ENCODE measurements around the gene ADRA2C.

The ADRA2C gene

DNA sequence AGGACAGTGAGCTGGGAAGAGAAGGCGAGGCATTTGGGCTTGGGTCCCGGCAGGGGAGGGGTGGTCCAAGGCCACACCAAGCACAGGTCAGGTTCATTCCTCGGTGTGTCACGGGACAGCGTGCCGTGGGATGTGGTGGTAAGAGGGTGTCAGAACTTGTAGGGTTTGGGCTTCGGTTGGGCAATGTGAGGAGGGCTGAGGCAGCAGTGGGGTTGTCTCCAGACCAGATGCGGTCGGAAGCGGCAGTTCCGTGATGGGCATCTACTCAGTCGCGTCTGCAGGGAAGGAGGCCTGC is 22.1 kb downstream of the ADRA2C start:
- H3K9ac ChIP-seq: no peak overlapping the region
- H3K4me3 ChIP-seq (ENCODE audit: low read depth, low read length): no peak overlapping the region
- no peaks in the 10 kb centered on the region for H3K4me1 ChIP-seq
- H3K79me2 ChIP-seq: no peaks in the 10 kb centered on the region
- no peaks in the 10 kb centered on the region for H3K27me3 ChIP-seq (ENCODE audit: control insufficient read depth, insufficient read depth, low read length)
- no peak overlapping the region for H2AFZ ChIP-seq
- no peak overlapping the region for H3K27ac ChIP-seq
- H3K4me2 ChIP-seq (ENCODE audit: low read length): no peak overlapping the region
- TF ChIP-seq, protein P1, sequence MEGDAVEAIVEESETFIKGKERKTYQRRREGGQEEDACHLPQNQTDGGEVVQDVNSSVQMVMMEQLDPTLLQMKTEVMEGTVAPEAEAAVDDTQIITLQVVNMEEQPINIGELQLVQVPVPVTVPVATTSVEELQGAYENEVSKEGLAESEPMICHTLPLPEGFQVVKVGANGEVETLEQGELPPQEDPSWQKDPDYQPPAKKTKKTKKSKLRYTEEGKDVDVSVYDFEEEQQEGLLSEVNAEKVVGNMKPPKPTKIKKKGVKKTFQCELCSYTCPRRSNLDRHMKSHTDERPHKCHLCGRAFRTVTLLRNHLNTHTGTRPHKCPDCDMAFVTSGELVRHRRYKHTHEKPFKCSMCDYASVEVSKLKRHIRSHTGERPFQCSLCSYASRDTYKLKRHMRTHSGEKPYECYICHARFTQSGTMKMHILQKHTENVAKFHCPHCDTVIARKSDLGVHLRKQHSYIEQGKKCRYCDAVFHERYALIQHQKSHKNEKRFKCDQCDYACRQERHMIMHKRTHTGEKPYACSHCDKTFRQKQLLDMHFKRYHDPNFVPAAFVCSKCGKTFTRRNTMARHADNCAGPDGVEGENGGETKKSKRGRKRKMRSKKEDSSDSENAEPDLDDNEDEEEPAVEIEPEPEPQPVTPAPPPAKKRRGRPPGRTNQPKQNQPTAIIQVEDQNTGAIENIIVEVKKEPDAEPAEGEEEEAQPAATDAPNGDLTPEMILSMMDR (IDR thresholded peaks at IDR 0.05): no peak
- no peaks in the 10 kb centered on the region for H3K36me3 ChIP-seq (ENCODE audit: control insufficient read depth, insufficient read depth, low read length)
- no peaks in the 10 kb centered on the region for H3K9me3 ChIP-seq (ENCODE audit: control insufficient read depth, low read length)

DNA sequence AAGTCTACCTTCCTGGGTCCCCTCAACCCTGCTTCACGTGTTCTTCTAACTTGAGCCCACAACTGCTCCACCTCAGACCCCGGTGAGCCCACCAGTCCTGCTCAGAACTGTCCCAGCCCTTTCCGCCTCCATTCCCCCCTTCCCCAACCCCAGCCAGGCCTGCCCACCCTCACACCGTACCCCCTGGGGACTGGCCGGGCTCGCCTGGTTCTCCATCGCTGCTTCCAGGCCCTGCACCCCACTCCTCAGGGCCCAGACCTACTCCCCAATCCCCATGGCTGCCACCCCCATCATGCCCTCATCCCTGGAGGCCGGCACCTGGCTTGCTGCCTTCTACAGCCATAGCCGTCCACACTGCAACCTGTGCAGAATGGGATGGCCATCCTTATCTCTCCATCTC is 23.4 kb downstream of the ADRA2C start:
- TF ChIP-seq, protein P1 (IDR thresholded peaks at IDR 0.05): no peak
- Histone ChIP-seq H3K79me2 (no peaks in the 10 kb centered on the region), H3K27ac (no peak overlapping the region), H3K9ac (no peak overlapping the region), H3K27me3 (ENCODE audit: control insufficient read depth, insufficient read depth, low read length) (no peaks in the 10 kb centered on the region), H3K4me1 (no peaks in the 10 kb centered on the region), H2AFZ (no peak overlapping the region), H3K4me2 (ENCODE audit: low read length) (no peak overlapping the region), H3K4me3 (ENCODE audit: low read depth, low read length) (no peak overlapping the region), H3K9me3 (ENCODE audit: control insufficient read depth, low read length) (no peaks in the 10 kb centered on the region), H3K36me3 (ENCODE audit: control insufficient read depth, insufficient read depth, low read length) (no peaks in the 10 kb centered on the region)

DNA sequence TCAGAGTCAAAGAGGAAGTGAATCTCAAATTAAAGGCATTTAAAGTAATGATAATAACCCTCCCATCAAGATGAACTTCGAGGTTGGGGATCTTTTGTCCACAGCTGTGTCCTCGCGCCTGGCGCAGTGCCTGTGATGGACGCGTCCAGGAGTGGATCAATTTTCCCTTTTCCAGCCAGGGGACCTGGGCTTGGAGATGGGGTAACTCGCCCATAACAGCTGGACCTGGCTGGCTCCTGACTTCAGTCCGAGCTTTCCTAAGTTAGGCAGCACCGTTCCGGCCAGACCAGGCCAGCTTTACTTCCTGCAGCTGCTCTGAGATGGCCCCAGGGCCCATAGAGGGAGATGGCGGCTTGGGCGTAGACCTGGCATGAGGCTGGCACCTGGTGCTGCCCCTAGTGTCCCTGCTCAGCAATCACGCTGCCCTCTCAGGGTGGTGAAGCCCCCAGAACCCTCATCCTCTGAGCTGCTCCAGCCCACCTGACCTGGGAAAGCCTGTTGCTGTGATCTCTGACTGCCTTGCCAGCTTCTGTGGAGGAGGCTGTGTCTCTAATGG is 23.9 kb downstream of the ADRA2C start:
- no peaks in the 10 kb centered on the region for H3K9me3 ChIP-seq (ENCODE audit: control insufficient read depth, low read length)
- no peak overlapping the region for H3K27ac ChIP-seq
- no peak overlapping the region for H3K9ac ChIP-seq
- H3K4me3 ChIP-seq (ENCODE audit: low read depth, low read length): no peak overlapping the region
- H3K4me2 ChIP-seq (ENCODE audit: low read length): no peak overlapping the region
- no peaks in the 10 kb centered on the region for H3K79me2 ChIP-seq
- TF ChIP-seq, protein P1 (IDR thresholded peaks at IDR 0.05): no peak
- H2AFZ ChIP-seq: no peak overlapping the region
- H3K4me1 ChIP-seq: no peaks in the 10 kb centered on the region
- H3K27me3 ChIP-seq (ENCODE audit: control insufficient read depth, insufficient read depth, low read length): no peaks in the 10 kb centered on the region
- H3K36me3 ChIP-seq (ENCODE audit: control insufficient read depth, insufficient read depth, low read length): no peaks in the 10 kb centered on the region

DNA sequence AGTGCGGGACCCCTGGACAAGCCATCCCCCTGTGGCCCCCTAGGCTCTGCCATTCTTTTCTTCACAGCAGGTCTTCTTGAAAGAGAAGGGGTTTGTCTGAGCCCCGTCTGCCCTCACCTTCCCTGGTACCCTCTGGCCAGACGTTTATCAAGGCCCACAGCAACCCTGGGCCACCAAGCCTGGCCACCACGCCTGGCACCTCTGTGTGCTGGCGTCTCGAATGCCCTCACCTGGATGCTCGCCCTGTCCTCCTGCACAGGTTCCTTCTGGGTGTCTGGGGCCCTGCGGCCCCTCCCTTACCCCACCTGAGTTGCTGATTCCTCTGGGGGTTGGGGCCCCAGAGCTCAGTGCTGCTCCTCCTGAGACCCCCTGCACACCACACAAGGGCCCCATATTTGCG is 25.1 kb downstream of the ADRA2C start:
- no peaks in the 10 kb centered on the region for H3K4me1 ChIP-seq
- H2AFZ ChIP-seq: no peak overlapping the region
- no peaks in the 10 kb centered on the region for H3K9me3 ChIP-seq (ENCODE audit: control insufficient read depth, low read length)
- no peaks in the 10 kb centered on the region for H3K27me3 ChIP-seq (ENCODE audit: control insufficient read depth, insufficient read depth, low read length)
- H3K4me2 ChIP-seq (ENCODE audit: low read length): no peak overlapping the region
- H3K9ac ChIP-seq: no peak overlapping the region
- no peaks in the 10 kb centered on the region for H3K79me2 ChIP-seq
- TF ChIP-seq, protein P1 (IDR thresholded peaks at IDR 0.05): no peak
- H3K27ac ChIP-seq: no peak overlapping the region
- H3K36me3 ChIP-seq (ENCODE audit: control insufficient read depth, insufficient read depth, low read length): no peaks in the 10 kb centered on the region
- H3K4me3 ChIP-seq (ENCODE audit: low read depth, low read length): no peak overlapping the region

DNA sequence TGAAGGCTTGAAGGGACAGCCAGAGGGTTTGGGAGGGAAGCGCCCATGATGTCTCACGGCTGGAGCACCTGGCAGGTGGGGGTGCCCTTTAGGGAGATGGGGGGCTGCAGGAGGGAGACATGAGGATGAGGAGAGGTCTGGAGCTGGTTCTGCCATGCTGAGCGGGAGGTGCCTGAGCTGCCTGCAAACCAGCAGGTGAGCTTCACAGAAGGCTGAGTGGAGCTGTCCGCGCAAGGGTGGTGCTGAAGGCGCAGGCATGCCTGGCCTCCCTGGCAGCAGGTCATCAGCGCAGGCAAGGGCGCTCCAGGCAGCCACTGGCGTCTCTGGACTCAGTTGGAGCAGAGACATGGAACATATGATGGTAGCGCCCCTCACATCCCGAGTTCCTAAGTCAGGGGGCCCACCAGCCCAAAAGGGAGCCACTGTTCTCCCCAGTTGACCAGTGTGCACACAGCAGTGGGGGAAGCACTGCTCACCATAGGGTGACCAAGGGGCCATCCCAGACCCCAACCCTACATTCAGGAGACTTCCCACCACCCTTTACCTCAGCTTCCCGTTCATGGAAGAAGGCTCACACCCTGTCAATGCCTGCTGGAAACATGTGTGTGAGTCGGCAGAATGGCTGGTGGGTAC is 25.8 kb downstream of the ADRA2C start:
- Histone ChIP-seq H3K4me1 (no peaks in the 10 kb centered on the region), H3K4me2 (ENCODE audit: low read length) (no peak overlapping the region), H3K27ac (no peak overlapping the region), H3K4me3 (ENCODE audit: low read depth, low read length) (no peak overlapping the region), H3K27me3 (ENCODE audit: control insufficient read depth, insufficient read depth, low read length) (no peaks in the 10 kb centered on the region), H3K9me3 (ENCODE audit: control insufficient read depth, low read length) (no peaks in the 10 kb centered on the region), H2AFZ (no peak overlapping the region), H3K79me2 (no peaks in the 10 kb centered on the region), H3K36me3 (ENCODE audit: control insufficient read depth, insufficient read depth, low read length) (no peaks in the 10 kb centered on the region), H3K9ac (no peak overlapping the region)
- TF ChIP-seq, protein P1 (IDR thresholded peaks at IDR 0.05): no peak

Measured in parathyroid adenoma (tissue), 2 donors.